ENCODE measurements around the gene ODAD4.

- TF ChIP-seq YY1 (IDR thresholded peaks at IDR 0.05; ENCODE audit: insufficient read depth, insufficient read length): no peak
- no peak for TF ChIP-seq SUZ12 (IDR thresholded peaks at IDR 0.05; ENCODE audit: extremely low read depth, insufficient read depth, insufficient read length)
- no peak for TF ChIP-seq ZNF274 (IDR thresholded peaks at IDR 0.05; ENCODE audit: low read depth, low read length)
Observed at GRCh38 chr17:41891135-41892020, 39.0 kb upstream of the ODAD4 start.

All from NT2/D1 (cell line).